HG02763 (cell line): ENCODE measurements around the gene PLAGL2.
"Not testable (repeated sequence)": the region's sequence is repeated elsewhere in the genome, so short reads cannot be mapped to it uniquely, and the experiment has no call there.

ENCODE experiments used
- ATAC-seq: cut with Tn5 transposase; IDR thresholded peaks from one replicate; pipeline ENCODE4 v1.9.1; 2021; ENCODE audit warnings: mild to moderate bottlenecking, moderate library complexity; ENCODE audit not compliant: unreplicated experiment

Gene PLAGL2

GRCh38 chr20:32207626-32208498, at the start of gene PLAGL2, which contains the start of gene POFUT1:
TSS of gene PLAGL2 (minus strand) at chr20:32207743. CDS start at chr20:32202178, 5,565 bp downstream.
TSS of gene POFUT1 (plus strand) at chr20:32207880. CDS start at chr20:32207942, 62 bp downstream.
- ATAC-seq: peak; percentile 90

- no peak for ATAC-seq
Observed at GRCh38 chr20:32252189-32252588, 44.6 kb upstream of the PLAGL2 start.

- ATAC-seq: no peak
Observed at GRCh38 chr20:32251470-32251869, 43.9 kb upstream of the PLAGL2 start.

GRCh38 chr20:32249030-32249738, 41.6 kb upstream of the PLAGL2 start:
- ATAC-seq: no peak

- ATAC-seq: no peak
Observed at GRCh38 chr20:32248043-32248442, 40.5 kb upstream of the PLAGL2 start.

- ATAC-seq: not testable (repeated sequence)
Observed at GRCh38 chr20:32246208-32246607, 38.7 kb upstream of the PLAGL2 start.

GRCh38 chr20:32244959-32245358, 37.4 kb upstream of the PLAGL2 start:
- ATAC-seq: no peak

GRCh38 chr20:32244150-32244823, 36.7 kb upstream of the PLAGL2 start:
- ATAC-seq: no peak

- no peak for ATAC-seq
Observed at GRCh38 chr20:32241807-32242206, 34.3 kb upstream of the PLAGL2 start.

- ATAC-seq: no peak
Observed at GRCh38 chr20:32240205-32240604, 32.7 kb upstream of the PLAGL2 start.

GRCh38 chr20:32238483-32239425, 31.2 kb upstream of the PLAGL2 start:
- ATAC-seq: no peak

- ATAC-seq: no peak
Observed at GRCh38 chr20:32237419-32237818, 29.9 kb upstream of the PLAGL2 start.

- no peak for ATAC-seq
Observed at GRCh38 chr20:32236819-32237218, 29.3 kb upstream of the PLAGL2 start.

GRCh38 chr20:32236048-32236533, 28.5 kb upstream of the PLAGL2 start:
- ATAC-seq: no peak

GRCh38 chr20:32235331-32236047, 27.9 kb upstream of the PLAGL2 start:
- no peak for ATAC-seq

GRCh38 chr20:32234135-32234808, 26.7 kb upstream of the PLAGL2 start:
- ATAC-seq: no peak

- ATAC-seq: no peak
Observed at GRCh38 chr20:32233286-32233685, 25.7 kb upstream of the PLAGL2 start.

- ATAC-seq: no peak
Observed at GRCh38 chr20:32232326-32232886, 24.9 kb upstream of the PLAGL2 start.

GRCh38 chr20:32231847-32232246, 24.3 kb upstream of the PLAGL2 start:
- ATAC-seq: no peak
